GM12865 (cell line): ENCODE data around the gene PSMA5.
"Not testable (repeated sequence)": the region's sequence is repeated elsewhere in the genome, so short reads cannot be mapped to it uniquely, and the experiment has no call there.

Experiments
- DNase-seq: peaks from one replicate; pipeline ENCODE4 v3.0.0; 2010; ENCODE audit warnings: low read depth
- H3K4me3 ChIP-seq: 2 replicates; pipeline ENCODE4 v1.5.1; 2011; ENCODE audit warnings: mild to moderate bottlenecking, low read depth, low read length, control low read depth
- TF ChIP-seq, protein P1 (sequence below): IDR thresholded peaks from 2 replicates; pipeline ENCODE4 v1.5.1; 2011; ENCODE audit warnings: low read length, control low read depth, low read depth, inconsistent platforms; ENCODE audit not compliant: insufficient read depth; ENCODE audit errors: missing control alignments

The PSMA5 gene

DNA sequence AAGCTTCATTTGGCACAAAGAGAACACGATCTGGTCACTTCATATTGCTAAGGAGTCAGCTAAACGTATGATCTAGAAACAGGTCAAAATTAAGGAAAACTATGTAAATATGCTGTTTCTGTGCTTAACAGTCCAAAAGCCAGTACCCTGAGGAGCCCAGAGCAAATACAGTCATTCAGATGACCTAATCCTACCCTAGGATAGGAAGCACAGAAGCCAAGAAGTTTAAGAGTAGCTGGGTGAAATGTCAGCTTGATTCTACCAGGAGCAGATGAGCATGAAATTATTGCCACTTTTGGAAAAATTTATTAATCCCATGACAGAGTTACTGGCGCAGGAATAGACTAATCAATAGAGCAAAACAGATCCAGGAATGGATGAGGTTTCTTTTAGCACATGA lies 46.8 kb downstream of the PSMA5 start:
- no peak overlapping the region for H3K4me3 ChIP-seq
- TF ChIP-seq, protein P1, sequence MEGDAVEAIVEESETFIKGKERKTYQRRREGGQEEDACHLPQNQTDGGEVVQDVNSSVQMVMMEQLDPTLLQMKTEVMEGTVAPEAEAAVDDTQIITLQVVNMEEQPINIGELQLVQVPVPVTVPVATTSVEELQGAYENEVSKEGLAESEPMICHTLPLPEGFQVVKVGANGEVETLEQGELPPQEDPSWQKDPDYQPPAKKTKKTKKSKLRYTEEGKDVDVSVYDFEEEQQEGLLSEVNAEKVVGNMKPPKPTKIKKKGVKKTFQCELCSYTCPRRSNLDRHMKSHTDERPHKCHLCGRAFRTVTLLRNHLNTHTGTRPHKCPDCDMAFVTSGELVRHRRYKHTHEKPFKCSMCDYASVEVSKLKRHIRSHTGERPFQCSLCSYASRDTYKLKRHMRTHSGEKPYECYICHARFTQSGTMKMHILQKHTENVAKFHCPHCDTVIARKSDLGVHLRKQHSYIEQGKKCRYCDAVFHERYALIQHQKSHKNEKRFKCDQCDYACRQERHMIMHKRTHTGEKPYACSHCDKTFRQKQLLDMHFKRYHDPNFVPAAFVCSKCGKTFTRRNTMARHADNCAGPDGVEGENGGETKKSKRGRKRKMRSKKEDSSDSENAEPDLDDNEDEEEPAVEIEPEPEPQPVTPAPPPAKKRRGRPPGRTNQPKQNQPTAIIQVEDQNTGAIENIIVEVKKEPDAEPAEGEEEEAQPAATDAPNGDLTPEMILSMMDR = no peak
- DNase-seq = no peak

DNA sequence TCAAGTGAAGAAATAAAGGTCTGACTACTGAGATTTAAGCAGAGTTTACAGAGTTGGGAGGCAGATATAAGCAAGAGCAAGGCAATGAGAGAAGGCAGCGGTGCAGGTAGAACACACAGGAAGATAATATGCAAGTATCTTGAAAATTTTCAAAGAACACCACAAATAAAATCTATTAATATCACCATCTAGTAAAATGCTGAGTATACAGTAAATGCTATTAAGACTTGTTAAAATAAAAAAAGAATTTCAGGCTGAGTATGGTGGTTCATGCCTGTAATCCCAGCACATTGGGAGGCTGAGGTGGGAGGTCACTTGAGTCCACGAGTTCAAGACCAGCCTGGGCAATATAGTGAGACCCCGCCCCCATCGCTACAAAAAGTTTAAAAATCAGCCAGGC lies 48.5 kb downstream of the PSMA5 start:
- TF ChIP-seq, protein P1 = no peak
- DNase-seq = no peak
- H3K4me3 ChIP-seq = no peak overlapping the region

DNA sequence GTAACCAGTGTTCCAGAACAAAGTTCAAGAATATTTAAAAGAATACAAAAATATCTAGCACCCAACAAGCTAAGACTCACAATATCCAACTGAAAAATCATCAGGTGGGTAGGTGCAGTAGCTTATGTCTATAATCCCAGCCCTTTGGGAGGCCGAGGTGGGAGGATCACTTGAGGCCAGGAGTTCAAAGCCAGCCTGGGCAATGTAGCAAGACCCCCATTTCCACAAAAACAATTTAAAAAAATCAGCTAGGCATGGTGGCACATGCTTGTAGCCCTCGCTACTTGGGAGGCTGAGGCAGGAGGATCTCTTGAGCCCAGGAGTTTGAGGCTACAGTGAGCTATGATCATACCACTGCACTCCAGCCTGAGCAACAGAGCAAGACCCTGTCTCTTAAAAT lies 52.6 kb downstream of the PSMA5 start:
- not testable (repeated sequence) for DNase-seq, H3K4me3 ChIP-seq

DNA sequence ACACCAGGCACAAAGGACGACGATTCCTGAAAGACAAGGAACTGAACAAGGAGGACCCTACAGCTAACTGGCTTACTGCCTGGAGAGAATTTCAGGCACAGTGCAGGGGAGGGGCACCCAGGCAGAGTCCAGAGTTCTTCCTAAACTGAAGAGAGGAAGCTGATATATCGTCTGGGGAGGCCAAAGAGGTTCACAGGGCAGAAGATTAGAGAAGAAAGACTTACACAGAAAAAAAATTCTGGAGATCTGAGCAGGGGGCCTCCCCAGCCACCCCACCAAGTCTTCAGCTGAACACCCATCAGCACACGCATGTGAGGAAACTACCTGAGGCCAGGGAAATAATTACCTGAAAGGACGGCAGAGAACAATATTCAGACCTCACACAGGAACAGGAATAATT lies 53.1 kb downstream of the PSMA5 start:
- TF ChIP-seq, protein P1 = no peak
- H3K4me3 ChIP-seq = no peak overlapping the region
- no peak for DNase-seq

DNA sequence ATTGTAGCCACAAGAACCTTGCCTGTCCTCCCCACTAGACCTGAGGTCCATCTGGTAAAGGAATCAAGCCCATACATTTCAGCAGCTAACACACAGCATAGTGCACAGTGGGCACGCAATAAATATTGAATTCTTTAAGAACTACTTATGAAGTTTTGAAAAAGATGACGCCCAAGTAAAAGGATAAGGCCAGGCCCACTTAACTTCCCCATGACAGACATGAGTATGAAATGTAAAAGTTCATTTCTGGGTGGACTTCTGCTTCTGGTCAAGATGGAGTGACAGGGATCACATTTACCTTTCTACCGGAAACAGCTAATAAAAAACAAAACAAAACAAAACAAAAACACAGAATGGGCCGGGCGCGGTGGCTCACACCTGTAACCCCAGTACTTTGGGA lies 54.0 kb downstream of the PSMA5 start:
- no peak for DNase-seq
- TF ChIP-seq, protein P1 = no peak
- no peak overlapping the region for H3K4me3 ChIP-seq

DNA sequence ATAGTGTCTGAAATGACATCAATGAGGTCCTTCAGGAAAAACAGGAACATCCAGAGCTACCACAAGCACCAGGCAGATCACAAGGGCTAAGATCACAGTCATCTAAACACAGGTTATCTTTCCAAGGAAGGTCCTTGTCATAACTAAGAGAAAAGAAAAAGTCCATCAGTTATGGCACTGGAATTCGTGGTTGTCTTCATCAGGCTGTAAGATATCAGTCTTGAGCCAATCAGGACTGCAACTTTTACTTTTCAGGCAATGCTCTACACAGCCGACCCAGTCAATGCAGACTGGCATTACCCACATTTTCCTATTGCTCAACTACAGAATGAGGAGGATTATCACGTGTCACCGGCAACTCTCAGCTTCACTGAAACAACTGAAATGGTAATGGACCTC lies 54.9 kb downstream of the PSMA5 start:
- no peak for DNase-seq
- H3K4me3 ChIP-seq = no peak overlapping the region
- TF ChIP-seq, protein P1 = no peak

DNA sequence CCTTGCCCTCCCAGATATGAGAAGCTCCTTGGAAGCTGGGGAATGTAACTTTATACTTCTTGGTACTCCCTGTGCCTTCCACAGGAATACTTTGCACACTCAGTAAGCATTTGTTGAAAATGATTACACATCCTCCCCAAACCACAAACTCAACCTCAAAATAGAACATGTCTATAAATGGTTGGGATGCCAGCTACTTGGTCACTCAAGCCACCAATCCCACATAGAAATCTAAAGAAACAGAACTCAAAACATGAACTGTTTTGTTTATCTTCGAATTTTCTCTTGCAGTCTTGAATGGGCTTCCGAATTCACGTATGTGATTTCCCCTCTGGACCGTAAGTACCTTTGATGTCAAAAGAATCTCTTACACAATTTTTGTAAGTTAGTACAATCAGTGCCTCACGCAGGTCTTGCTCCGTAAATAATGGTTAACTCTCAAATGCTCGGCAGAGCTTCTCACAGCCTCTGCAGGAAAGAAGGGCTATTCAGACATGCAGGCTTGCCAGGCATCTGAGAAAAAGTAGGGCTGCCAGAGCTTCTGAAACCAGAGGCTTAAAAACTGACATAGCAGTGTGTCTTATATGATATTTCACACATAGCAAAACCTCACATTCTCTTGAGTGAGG lies 55.4 kb downstream of the PSMA5 start:
- TF ChIP-seq, protein P1 = no peak
- no peak overlapping the region for H3K4me3 ChIP-seq
- DNase-seq = peak; percentile 19
